GM23338 (cell line): Measurements from ENCODE around the gene TGFBR1. TPM values are rescaled to one million over a fixed set of nuclear protein-coding genes. Genes with fewer than 3 reads are reported as not detected.

Source experiments
- ATAC-seq: fragments of 200-7000 bp; cut with Tn5 transposase; 3 replicates; pipeline ENCODE4 v1.9.1; 2020
- DNase-seq: peaks from one replicate; pipeline ENCODE4 v3.0.0-alpha.2; 2015; ENCODE audit warnings: low spot score
- H2AFZ ChIP-seq: fragments of 200-600 bp; sonication (generic); 2 replicates; pipeline ENCODE4 v1.8.0; 2016; ENCODE audit warnings: antibody characterized with exemption, mild to moderate bottlenecking, moderate library complexity
- H3F3A ChIP-seq: fragments of 200-600 bp; sonication (generic); replicated peaks from 2 replicates; pipeline ENCODE4 v1.8.0; 2017; ENCODE audit warnings: antibody characterized with exemption, mixed run types, low read depth
- H3K27ac ChIP-seq: fragments of 200-600 bp; sonication (generic); 2 replicates; pipeline ENCODE4 v1.6.1; 2016; ENCODE audit warnings: low read depth
- H3K27me3 ChIP-seq: fragments of 200-600 bp; sonication (generic); 2 replicates; pipeline ENCODE4 v1.8.0; 2016; ENCODE audit warnings: mild to moderate bottlenecking, mixed run types, moderate library complexity; ENCODE audit not compliant: insufficient read depth
- H3K36me3 ChIP-seq: fragments of 200-600 bp; sonication (generic); 2 replicates; pipeline ENCODE4 v1.8.0; 2016; ENCODE audit warnings: mild to moderate bottlenecking; ENCODE audit not compliant: insufficient read depth
- H3K4me1 ChIP-seq: fragments of 200-600 bp; sonication (generic); 2 replicates; pipeline ENCODE4 v1.8.0; 2016; ENCODE audit warnings: mild to moderate bottlenecking, moderate library complexity; ENCODE audit not compliant: insufficient read depth
- H3K4me2 ChIP-seq: fragments of 200-600 bp; sonication (generic); 2 replicates; pipeline ENCODE4 v1.7.1; 2017; ENCODE audit warnings: mixed run types
- H3K4me3 ChIP-seq: fragments of 200-600 bp; sonication (generic); 2 replicates; pipeline ENCODE4 v1.6.1; 2016; ENCODE audit warnings: mixed run types
- H3K79me2 ChIP-seq: fragments of 200-600 bp; sonication (generic); replicated peaks from 2 replicates; pipeline ENCODE4 v1.8.0; 2017; ENCODE audit warnings: mild to moderate bottlenecking; ENCODE audit not compliant: insufficient read depth
- H3K9me2 ChIP-seq: fragments of 200-600 bp; sonication (generic); 2 replicates; pipeline ENCODE4 v1.8.0; 2017; ENCODE audit not compliant: insufficient read depth
- H4K20me1 ChIP-seq: fragments of 200-600 bp; sonication (generic); replicated peaks from 2 replicates; pipeline ENCODE4 v1.8.0; 2017; ENCODE audit warnings: mild to moderate bottlenecking; ENCODE audit not compliant: insufficient read depth
- H3K27ac Mint-ChIP-seq: 2 replicates; pipeline ENCODE4 v1.8.0; 2020; ENCODE audit warnings: inconsistent platforms, mild to moderate bottlenecking, moderate library complexity, mixed read lengths
- H3K27me3 Mint-ChIP-seq: 3 replicates; pipeline ENCODE4 v1.8.0; 2022; ENCODE audit warnings: low read depth, mild to moderate bottlenecking, moderate library complexity, mixed read lengths, inconsistent platforms; ENCODE audit not compliant: insufficient read depth, poor library complexity
- H3K36me3 Mint-ChIP-seq: 3 replicates; pipeline ENCODE4 v1.8.0; 2021; ENCODE audit warnings: low read depth, mild to moderate bottlenecking, inconsistent platforms, moderate library complexity, mixed read lengths
- H3K4me1 Mint-ChIP-seq: 3 replicates; pipeline ENCODE4 v1.8.0; 2020; ENCODE audit warnings: mild to moderate bottlenecking, inconsistent platforms, mixed read lengths
- H3K4me3 Mint-ChIP-seq: 3 replicates; pipeline ENCODE4 v1.8.0; 2021; ENCODE audit warnings: moderate library complexity, mild to moderate bottlenecking, inconsistent platforms, mixed read lengths
- H3K9me3 Mint-ChIP-seq: 3 replicates; pipeline ENCODE4 v1.8.0; 2020; ENCODE audit warnings: moderate library complexity, mild to moderate bottlenecking, inconsistent platforms, mixed read lengths
- CREB1 ChIP-seq: fragments of 250-450 bp; sonication (Bioruptor Pico); IDR thresholded peaks from 2 replicates; pipeline ENCODE4 v1.5.0; 2020; ENCODE audit warnings: low read depth, mild to moderate bottlenecking, moderate library complexity
- ETS1 ChIP-seq: IDR thresholded peaks from 2 replicates; pipeline ENCODE4 v1.6.1; 2016; ENCODE audit warnings: antibody characterized with exemption
- EZH2 ChIP-seq: fragments of 200-600 bp; sonication (generic); IDR thresholded peaks from one replicate; pipeline ENCODE4 v1.8.0; 2017; ENCODE audit warnings: antibody characterized with exemption, mild to moderate bottlenecking, low read depth; ENCODE audit not compliant: unreplicated experiment
- EZH2phosphoT487 ChIP-seq: fragments of 200-600 bp; sonication (generic); IDR thresholded peaks from one replicate; pipeline ENCODE4 v1.8.1; 2018; ENCODE audit warnings: antibody characterized with exemption; ENCODE audit not compliant: unreplicated experiment
- POLR2AphosphoS5 ChIP-seq: IDR thresholded peaks from 2 replicates; pipeline ENCODE4 v1.6.1; 2016; ENCODE audit warnings: antibody characterized with exemption, low read depth
- STAT1 ChIP-seq: IDR thresholded peaks from one replicate; pipeline ENCODE4 v1.6.1; 2016; ENCODE audit warnings: antibody characterized with exemption; ENCODE audit not compliant: unreplicated experiment
- ZNF331 ChIP-seq: fragments of 250-450 bp; sonication (Bioruptor Pico); IDR thresholded peaks from 2 replicates; pipeline ENCODE4 v1.5.0; 2020; ENCODE audit warnings: low read depth, mild to moderate bottlenecking, moderate library complexity
- polyA plus RNA-seq: library from polyadenylated mRNA; unstranded; fragments of >200 nt; fragmentation: Nextera tagmentation; extraction: Ambion mirVana; gene quantifications from 2 replicates; pipeline ENCODE4 v1.2.1, GENCODE V29; 2016
- total RNA-seq: library from RNA; depleted of rRNA; stranded (reverse); fragments of >200 nt; shearing (Covaris generic); gene quantifications from 2 replicates; pipeline ENCODE4 v1.2.3, GENCODE V29; 2014
- TF ChIP-seq, protein P1 (sequence below), 2 experiments: fragments of 200-600 bp in 1 of 2; sonication (generic) in 1 of 2; conservative IDR thresholded peaks; 2 replicates each; pipeline versions ENCODE4 v1.5.1 to v1.6.1; 2016 to 2017; ENCODE audit warnings: antibody characterized with exemption in 2 of 2, low read depth in 2 of 2, mild to moderate bottlenecking in 2 of 2, moderate library complexity in 1 of 2
- TF ChIP-seq, protein P2 (sequence below): fragments of 250-450 bp; sonication (Bioruptor Pico); IDR thresholded peaks from 2 replicates; pipeline ENCODE4 v1.5.0; 2020; ENCODE audit warnings: mild to moderate bottlenecking, moderate library complexity

TGFBR1 gene
- total and polyA plus RNA-seq, 2 experiments from 2014 or later, result 9.3 to 40.2 TPM

- TF ChIP-seq EZH2phosphoT487 (no peak), CREB1 (CRISPR knock-in tag) (no peak), ZNF331 (CRISPR knock-in tag) (no peak)
- TF ChIP-seq, protein P1, sequence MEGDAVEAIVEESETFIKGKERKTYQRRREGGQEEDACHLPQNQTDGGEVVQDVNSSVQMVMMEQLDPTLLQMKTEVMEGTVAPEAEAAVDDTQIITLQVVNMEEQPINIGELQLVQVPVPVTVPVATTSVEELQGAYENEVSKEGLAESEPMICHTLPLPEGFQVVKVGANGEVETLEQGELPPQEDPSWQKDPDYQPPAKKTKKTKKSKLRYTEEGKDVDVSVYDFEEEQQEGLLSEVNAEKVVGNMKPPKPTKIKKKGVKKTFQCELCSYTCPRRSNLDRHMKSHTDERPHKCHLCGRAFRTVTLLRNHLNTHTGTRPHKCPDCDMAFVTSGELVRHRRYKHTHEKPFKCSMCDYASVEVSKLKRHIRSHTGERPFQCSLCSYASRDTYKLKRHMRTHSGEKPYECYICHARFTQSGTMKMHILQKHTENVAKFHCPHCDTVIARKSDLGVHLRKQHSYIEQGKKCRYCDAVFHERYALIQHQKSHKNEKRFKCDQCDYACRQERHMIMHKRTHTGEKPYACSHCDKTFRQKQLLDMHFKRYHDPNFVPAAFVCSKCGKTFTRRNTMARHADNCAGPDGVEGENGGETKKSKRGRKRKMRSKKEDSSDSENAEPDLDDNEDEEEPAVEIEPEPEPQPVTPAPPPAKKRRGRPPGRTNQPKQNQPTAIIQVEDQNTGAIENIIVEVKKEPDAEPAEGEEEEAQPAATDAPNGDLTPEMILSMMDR (conservative IDR thresholded peaks at IDR 0.05; ENCODE audit: low read depth in 2 of 2), result no peak
Observed at GRCh38 chr9:99066571-99066970, 38.3 kb upstream of the TGFBR1 start.

GRCh38 chr9:99069075-99069474 is 35.8 kb upstream of the TGFBR1 start:
- H3K4me1 Mint-ChIP-seq, result no peaks in the 10 kb centered on the region
- no peaks in the 10 kb centered on the region for H3K36me3 ChIP-seq
- H2AFZ ChIP-seq, result peak overlapping the region; percentile 63; the same call in 1 of the 2 replicates
- H3K4me3 ChIP-seq, result no peak overlapping the region
- H3K4me2 ChIP-seq, result no peak overlapping the region
- H3K27me3 ChIP-seq, result no peaks in the 10 kb centered on the region
- H3K27ac ChIP-seq, result no peak overlapping the region
- no peaks in the 10 kb centered on the region for H4K20me1 ChIP-seq
- peaks cover 4% of the 10 kb centered on the region; the same call in 1 of the 2 replicates for H3K9me2 ChIP-seq
- no peaks in the 10 kb centered on the region for H3K36me3 Mint-ChIP-seq
- H3K27me3 Mint-ChIP-seq, result peaks cover 8% of the 10 kb centered on the region
- ATAC-seq (no peak), DNase-seq (no peak)
- no peaks in the 10 kb centered on the region for H3K4me1 ChIP-seq
- no peak overlapping the region for H3K4me3 Mint-ChIP-seq
- no peaks in the 10 kb centered on the region for H3K9me3 Mint-ChIP-seq
- H3K27ac Mint-ChIP-seq, result no peak overlapping the region
- no peaks in the 10 kb centered on the region for H3K79me2 ChIP-seq
- no peaks in the 10 kb centered on the region for H3F3A ChIP-seq
- TF ChIP-seq, protein P2, sequence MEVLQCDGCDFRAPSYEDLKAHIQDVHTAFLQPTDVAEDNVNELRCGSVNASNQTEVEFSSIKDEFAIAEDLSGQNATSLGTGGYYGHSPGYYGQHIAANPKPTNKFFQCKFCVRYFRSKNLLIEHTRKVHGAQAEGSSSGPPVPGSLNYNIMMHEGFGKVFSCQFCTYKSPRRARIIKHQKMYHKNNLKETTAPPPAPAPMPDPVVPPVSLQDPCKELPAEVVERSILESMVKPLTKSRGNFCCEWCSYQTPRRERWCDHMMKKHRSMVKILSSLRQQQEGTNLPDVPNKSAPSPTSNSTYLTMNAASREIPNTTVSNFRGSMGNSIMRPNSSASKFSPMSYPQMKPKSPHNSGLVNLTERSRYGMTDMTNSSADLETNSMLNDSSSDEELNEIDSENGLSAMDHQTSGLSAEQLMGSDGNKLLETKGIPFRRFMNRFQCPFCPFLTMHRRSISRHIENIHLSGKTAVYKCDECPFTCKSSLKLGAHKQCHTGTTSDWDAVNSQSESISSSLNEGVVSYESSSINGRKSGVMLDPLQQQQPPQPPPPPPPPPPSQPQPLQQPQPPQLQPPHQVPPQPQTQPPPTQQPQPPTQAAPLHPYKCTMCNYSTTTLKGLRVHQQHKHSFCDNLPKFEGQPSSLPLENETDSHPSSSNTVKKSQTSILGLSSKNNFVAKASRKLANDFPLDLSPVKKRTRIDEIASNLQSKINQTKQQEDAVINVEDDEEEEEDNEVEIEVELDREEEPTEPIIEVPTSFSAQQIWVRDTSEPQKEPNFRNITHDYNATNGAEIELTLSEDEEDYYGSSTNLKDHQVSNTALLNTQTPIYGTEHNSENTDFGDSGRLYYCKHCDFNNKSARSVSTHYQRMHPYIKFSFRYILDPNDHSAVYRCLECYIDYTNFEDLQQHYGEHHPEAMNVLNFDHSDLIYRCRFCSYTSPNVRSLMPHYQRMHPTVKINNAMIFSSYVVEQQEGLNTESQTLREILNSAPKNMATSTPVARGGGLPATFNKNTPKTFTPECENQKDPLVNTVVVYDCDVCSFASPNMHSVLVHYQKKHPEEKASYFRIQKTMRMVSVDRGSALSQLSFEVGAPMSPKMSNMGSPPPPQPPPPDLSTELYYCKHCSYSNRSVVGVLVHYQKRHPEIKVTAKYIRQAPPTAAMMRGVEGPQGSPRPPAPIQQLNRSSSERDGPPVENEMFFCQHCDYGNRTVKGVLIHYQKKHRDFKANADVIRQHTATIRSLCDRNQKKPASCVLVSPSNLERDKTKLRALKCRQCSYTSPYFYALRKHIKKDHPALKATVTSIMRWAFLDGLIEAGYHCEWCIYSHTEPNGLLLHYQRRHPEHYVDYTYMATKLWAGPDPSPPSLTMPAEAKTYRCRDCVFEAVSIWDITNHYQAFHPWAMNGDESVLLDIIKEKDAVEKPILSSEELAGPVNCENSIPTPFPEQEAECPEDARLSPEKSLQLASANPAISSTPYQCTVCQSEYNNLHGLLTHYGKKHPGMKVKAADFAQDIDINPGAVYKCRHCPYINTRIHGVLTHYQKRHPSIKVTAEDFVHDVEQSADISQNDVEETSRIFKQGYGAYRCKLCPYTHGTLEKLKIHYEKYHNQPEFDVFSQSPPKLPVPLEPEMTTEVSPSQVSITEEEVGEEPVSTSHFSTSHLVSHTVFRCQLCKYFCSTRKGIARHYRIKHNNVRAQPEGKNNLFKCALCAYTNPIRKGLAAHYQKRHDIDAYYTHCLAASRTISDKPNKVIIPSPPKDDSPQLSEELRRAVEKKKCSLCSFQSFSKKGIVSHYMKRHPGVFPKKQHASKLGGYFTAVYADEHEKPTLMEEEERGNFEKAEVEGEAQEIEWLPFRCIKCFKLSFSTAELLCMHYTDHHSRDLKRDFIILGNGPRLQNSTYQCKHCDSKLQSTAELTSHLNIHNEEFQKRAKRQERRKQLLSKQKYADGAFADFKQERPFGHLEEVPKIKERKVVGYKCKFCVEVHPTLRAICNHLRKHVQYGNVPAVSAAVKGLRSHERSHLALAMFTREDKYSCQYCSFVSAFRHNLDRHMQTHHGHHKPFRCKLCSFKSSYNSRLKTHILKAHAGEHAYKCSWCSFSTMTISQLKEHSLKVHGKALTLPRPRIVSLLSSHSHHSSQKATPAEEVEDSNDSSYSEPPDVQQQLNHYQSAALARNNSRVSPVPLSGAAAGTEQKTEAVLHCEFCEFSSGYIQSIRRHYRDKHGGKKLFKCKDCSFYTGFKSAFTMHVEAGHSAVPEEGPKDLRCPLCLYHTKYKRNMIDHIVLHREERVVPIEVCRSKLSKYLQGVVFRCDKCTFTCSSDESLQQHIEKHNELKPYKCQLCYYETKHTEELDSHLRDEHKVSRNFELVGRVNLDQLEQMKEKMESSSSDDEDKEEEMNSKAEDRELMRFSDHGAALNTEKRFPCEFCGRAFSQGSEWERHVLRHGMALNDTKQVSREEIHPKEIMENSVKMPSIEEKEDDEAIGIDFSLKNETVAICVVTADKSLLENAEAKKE (CRISPR knock-in tag), result no peak
- TF ChIP-seq ETS1 (no peak), EZH2 (no peak), ZNF331 (CRISPR knock-in tag) (no peak), POLR2AphosphoS5 (no peak), EZH2phosphoT487 (no peak), STAT1 (no peak), CREB1 (CRISPR knock-in tag) (no peak)

More at GRCh38 chr9:99066571-99066970, 38.3 kb upstream of the TGFBR1 start:
- Histone ChIP-seq H3K4me3 (no peak overlapping the region), H3K4me2 (no peak overlapping the region), H3K4me1 (no peaks in the 10 kb centered on the region), H4K20me1 (no peaks in the 10 kb centered on the region), H3K27me3 (no peaks in the 10 kb centered on the region), H2AFZ (peak overlapping the region; percentile 59; the same call in 1 of the 2 replicates), H3K36me3 (no peaks in the 10 kb centered on the region), H3K27ac (no peak overlapping the region), H3F3A (no peaks in the 10 kb centered on the region), H3K9me2 (no peaks in the 10 kb centered on the region), H3K79me2 (no peaks in the 10 kb centered on the region)
- Mint-ChIP-seq H3K4me1 (no peaks in the 10 kb centered on the region), H3K36me3 (no peaks in the 10 kb centered on the region), H3K27me3 (peaks cover 7% of the 10 kb centered on the region), H3K9me3 (no peaks in the 10 kb centered on the region), H3K4me3 (no peak overlapping the region), H3K27ac (no peak overlapping the region)
- ATAC-seq (no peak), DNase-seq (peak; percentile 2)
